Measurements from ENCODE around the gene KCNQ1. TPM values are rescaled to one million over a fixed set of nuclear protein-coding genes. Genes with fewer than 3 reads are reported as not detected.

The KCNQ1 gene
- total RNA-seq, 1 experiment from 2014 or later: 10.7 TPM

DNA sequence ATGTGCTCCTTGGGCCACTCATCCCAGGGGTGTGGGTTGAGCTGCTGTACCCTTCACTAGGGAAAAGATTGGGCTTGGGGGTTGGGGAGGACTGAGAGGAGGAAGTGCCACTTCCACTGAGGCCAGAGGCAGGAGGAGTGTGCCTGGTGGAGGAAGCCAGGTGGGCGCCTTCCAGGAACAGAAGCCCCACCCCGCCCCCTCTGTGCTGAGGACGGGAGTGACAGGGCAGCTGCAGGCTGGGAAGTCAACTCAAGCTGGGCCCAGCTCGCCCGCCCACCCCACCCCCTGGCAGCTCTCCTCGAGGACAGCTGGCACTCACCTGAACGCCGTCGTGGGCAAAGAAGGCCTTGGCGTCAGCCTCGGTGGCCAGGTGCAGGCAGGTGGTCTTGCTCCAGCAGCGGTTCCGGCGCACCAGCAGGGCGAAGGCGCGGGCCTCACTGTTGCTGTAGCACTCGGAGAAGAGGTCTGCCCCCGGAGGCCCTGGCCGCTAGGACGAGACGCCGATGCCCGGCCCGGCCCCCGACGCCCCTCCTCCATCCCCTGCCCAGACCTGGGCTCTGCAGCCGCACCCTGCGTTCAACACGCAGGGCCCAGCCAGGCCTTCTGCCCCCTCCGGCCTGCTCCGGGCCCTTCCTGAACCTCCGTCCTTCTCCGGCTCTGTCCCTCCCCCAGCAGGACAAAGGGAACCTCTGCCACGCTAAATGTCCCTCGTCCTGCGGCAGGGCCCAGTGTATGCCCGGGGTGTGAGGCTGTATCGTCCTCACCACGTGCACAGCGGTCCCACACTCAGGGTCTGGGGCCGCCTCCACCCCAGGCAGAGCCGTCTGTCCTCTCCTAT is 30.8 kb upstream of the KCNQ1 start:
- no peak for ATAC-seq
- no TSS peak for BruUV-seq (replicated peaks)
- H4K20me1 ChIP-seq (ENCODE audit: insufficient read depth): no peaks in the 10 kb centered on the region
- CTCF ChIA-PET: interaction anchor here (0.9 kb wide), 1 partner anchor 13 kb away, joined by 3 read pairs; the partner anchor contains the start of gene TSSC4
- no peaks in the 10 kb centered on the region for H3K4me1 ChIP-seq (ENCODE audit: control insufficient read depth in 1 of 2, insufficient read depth in 2 of 2, low read length in 2 of 2)
- H3K36me3 ChIP-seq (ENCODE audit: control insufficient read depth in 1 of 2, insufficient read depth in 2 of 2, low read length in 2 of 2): no peaks in the 10 kb centered on the region
- RAD21 ChIA-PET (ENCODE audit: low non-redundant PET in 1 of 2, low total read pairs in 2 of 2, uncharacterized antibody in 2 of 2, unreplicated experiment in 2 of 2): no interaction called here
- no peak overlapping the region for H2AFZ ChIP-seq (ENCODE audit: low read depth, low read length, poor library complexity, severe bottlenecking)
- no peak overlapping the region for H3K4me2 ChIP-seq (ENCODE audit: low read length)
- H3K27me3 ChIP-seq (ENCODE audit: insufficient read depth, low read length): no peaks in the 10 kb centered on the region
- H3K9me3 ChIP-seq (ENCODE audit: control insufficient read depth in 1 of 2, insufficient read depth in 1 of 2, low read depth in 1 of 2, low read length in 2 of 2): no peaks in the 10 kb centered on the region
- TF ChIP-seq, protein P1, sequence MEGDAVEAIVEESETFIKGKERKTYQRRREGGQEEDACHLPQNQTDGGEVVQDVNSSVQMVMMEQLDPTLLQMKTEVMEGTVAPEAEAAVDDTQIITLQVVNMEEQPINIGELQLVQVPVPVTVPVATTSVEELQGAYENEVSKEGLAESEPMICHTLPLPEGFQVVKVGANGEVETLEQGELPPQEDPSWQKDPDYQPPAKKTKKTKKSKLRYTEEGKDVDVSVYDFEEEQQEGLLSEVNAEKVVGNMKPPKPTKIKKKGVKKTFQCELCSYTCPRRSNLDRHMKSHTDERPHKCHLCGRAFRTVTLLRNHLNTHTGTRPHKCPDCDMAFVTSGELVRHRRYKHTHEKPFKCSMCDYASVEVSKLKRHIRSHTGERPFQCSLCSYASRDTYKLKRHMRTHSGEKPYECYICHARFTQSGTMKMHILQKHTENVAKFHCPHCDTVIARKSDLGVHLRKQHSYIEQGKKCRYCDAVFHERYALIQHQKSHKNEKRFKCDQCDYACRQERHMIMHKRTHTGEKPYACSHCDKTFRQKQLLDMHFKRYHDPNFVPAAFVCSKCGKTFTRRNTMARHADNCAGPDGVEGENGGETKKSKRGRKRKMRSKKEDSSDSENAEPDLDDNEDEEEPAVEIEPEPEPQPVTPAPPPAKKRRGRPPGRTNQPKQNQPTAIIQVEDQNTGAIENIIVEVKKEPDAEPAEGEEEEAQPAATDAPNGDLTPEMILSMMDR (IDR thresholded peaks at IDR 0.05 in 2 of 3, conservative IDR thresholded peaks at IDR 0.05 in 1 of 3; ENCODE audit: borderline replicate concordance in 1 of 3, insufficient read depth in 1 of 3, low read depth in 2 of 3, low read length in 2 of 3): no peak
- no peak for TF ChIP-seq CEBPB (IDR thresholded peaks at IDR 0.05; ENCODE audit: low read depth)
- H3K4me3 ChIP-seq (replicated peaks in 1 of 2; ENCODE audit: low read depth in 1 of 2, low read length in 2 of 2): no peak overlapping the region
- no peaks in the 10 kb centered on the region for H3K9me2 ChIP-seq (ENCODE audit: insufficient read depth)
- POLR2A ChIA-PET: interaction anchor here (1.0 kb wide), 1 partner anchor 14 kb away, joined by 3 read pairs; the partner anchor contains the start of gene TSSC4
- no peak overlapping the region for H3K27ac ChIP-seq (ENCODE audit: low read depth, low read length)
- H3K9ac ChIP-seq (ENCODE audit: low read length): no peak overlapping the region
- DNase-seq (ENCODE audit: low read depth, low spot score): no peak
- H3K79me2 ChIP-seq (ENCODE audit: insufficient read depth, low read length): no peaks in the 10 kb centered on the region
- intact Hi-C loops (cut with micrococcal nuclease): no loop called here

DNA sequence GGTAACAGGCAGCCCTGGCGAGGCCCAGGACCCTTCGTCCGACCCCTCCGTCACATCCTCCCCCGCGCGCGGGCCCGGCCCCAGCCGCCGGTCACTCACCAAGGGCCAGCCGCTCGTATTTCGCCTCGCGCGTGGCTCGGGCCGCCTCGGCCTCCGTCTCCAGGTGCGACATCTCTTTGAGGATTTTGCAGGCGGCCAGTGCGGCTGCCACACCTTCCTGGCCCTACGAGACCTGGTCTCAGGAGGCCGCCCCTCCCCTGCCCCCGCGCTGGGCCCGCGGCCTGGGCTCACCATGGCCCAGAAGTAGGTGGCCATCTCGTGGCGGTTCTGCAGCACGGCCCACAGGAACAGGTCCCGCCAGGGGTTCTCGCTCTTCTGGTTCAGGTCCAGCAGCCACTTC is 30.2 kb upstream of the KCNQ1 start:
- DNase-seq (ENCODE audit: low read depth, low spot score) (no peak), ATAC-seq (no peak)
- Histone ChIP-seq H3K4me1 (ENCODE audit: control insufficient read depth in 1 of 2, insufficient read depth in 2 of 2, low read length in 2 of 2) (no peaks in the 10 kb centered on the region), H3K9ac (ENCODE audit: low read length) (no peak overlapping the region), H3K79me2 (ENCODE audit: insufficient read depth, low read length) (no peaks in the 10 kb centered on the region), H3K27ac (ENCODE audit: low read depth, low read length) (no peak overlapping the region), H3K27me3 (ENCODE audit: insufficient read depth, low read length) (no peaks in the 10 kb centered on the region), H3K9me2 (ENCODE audit: insufficient read depth) (no peaks in the 10 kb centered on the region), H3K9me3 (ENCODE audit: control insufficient read depth in 1 of 2, insufficient read depth in 1 of 2, low read depth in 1 of 2, low read length in 2 of 2) (no peaks in the 10 kb centered on the region), H3K4me2 (ENCODE audit: low read length) (no peak overlapping the region), H3K4me3 (replicated peaks in 1 of 2; ENCODE audit: low read depth in 1 of 2, low read length in 2 of 2) (no peak overlapping the region), H4K20me1 (ENCODE audit: insufficient read depth) (no peaks in the 10 kb centered on the region), H3K36me3 (ENCODE audit: control insufficient read depth in 1 of 2, insufficient read depth in 2 of 2, low read length in 2 of 2) (no peaks in the 10 kb centered on the region), H2AFZ (ENCODE audit: low read depth, low read length, poor library complexity, severe bottlenecking) (no peak overlapping the region)
- CTCF ChIA-PET: no interaction called here
- POLR2A ChIA-PET: no interaction called here
- intact Hi-C loops (cut with micrococcal nuclease): no loop called here
- BruUV-seq (replicated peaks): no TSS peak
- RAD21 ChIA-PET (ENCODE audit: low non-redundant PET in 1 of 2, low total read pairs in 2 of 2, uncharacterized antibody in 2 of 2, unreplicated experiment in 2 of 2): no interaction called here
- TF ChIP-seq, protein P2, sequence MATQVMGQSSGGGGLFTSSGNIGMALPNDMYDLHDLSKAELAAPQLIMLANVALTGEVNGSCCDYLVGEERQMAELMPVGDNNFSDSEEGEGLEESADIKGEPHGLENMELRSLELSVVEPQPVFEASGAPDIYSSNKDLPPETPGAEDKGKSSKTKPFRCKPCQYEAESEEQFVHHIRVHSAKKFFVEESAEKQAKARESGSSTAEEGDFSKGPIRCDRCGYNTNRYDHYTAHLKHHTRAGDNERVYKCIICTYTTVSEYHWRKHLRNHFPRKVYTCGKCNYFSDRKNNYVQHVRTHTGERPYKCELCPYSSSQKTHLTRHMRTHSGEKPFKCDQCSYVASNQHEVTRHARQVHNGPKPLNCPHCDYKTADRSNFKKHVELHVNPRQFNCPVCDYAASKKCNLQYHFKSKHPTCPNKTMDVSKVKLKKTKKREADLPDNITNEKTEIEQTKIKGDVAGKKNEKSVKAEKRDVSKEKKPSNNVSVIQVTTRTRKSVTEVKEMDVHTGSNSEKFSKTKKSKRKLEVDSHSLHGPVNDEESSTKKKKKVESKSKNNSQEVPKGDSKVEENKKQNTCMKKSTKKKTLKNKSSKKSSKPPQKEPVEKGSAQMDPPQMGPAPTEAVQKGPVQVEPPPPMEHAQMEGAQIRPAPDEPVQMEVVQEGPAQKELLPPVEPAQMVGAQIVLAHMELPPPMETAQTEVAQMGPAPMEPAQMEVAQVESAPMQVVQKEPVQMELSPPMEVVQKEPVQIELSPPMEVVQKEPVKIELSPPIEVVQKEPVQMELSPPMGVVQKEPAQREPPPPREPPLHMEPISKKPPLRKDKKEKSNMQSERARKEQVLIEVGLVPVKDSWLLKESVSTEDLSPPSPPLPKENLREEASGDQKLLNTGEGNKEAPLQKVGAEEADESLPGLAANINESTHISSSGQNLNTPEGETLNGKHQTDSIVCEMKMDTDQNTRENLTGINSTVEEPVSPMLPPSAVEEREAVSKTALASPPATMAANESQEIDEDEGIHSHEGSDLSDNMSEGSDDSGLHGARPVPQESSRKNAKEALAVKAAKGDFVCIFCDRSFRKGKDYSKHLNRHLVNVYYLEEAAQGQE (IDR thresholded peaks at IDR 0.05; ENCODE audit: low read depth): no peak
- TF ChIP-seq, protein P1 (IDR thresholded peaks at IDR 0.05 in 2 of 3, conservative IDR thresholded peaks at IDR 0.05 in 1 of 3; ENCODE audit: borderline replicate concordance in 1 of 3, insufficient read depth in 1 of 3, low read depth in 2 of 3, low read length in 2 of 3): no peak
- TF ChIP-seq CEBPB (IDR thresholded peaks at IDR 0.05; ENCODE audit: low read depth) (no peak), SRF (IDR thresholded peaks at IDR 0.05; ENCODE audit: low read depth) (no peak), SIN3A (IDR thresholded peaks at IDR 0.05; ENCODE audit: low read depth) (no peak), ZNF274 (IDR thresholded peaks at IDR 0.05; ENCODE audit: low read depth, low read length) (no peak), JUND (IDR thresholded peaks at IDR 0.05) (no peak), POLR2AphosphoS5 (IDR thresholded peaks at IDR 0.05; ENCODE audit: low read depth, low read length) (no peak), CBX3 (IDR thresholded peaks at IDR 0.05; ENCODE audit: low read depth) (no peak), TCF7L2 (IDR thresholded peaks at IDR 0.05; ENCODE audit: borderline replicate concordance, extremely low read depth, insufficient read depth, insufficient read length) (no peak)
